HG02759 (cell line): ENCODE measurements around the gene KIFC3.
"Not testable (repeated sequence)": the region's sequence is repeated elsewhere in the genome, so short reads cannot be mapped to it uniquely, and the experiment has no call there.

ENCODE experiments used
- ATAC-seq: cut with Tn5 transposase; IDR thresholded peaks from one replicate; pipeline ENCODE4 v1.9.1; 2021; ENCODE audit warnings: mild to moderate bottlenecking, moderate library complexity; ENCODE audit not compliant: unreplicated experiment

KIFC3 gene, protein sequence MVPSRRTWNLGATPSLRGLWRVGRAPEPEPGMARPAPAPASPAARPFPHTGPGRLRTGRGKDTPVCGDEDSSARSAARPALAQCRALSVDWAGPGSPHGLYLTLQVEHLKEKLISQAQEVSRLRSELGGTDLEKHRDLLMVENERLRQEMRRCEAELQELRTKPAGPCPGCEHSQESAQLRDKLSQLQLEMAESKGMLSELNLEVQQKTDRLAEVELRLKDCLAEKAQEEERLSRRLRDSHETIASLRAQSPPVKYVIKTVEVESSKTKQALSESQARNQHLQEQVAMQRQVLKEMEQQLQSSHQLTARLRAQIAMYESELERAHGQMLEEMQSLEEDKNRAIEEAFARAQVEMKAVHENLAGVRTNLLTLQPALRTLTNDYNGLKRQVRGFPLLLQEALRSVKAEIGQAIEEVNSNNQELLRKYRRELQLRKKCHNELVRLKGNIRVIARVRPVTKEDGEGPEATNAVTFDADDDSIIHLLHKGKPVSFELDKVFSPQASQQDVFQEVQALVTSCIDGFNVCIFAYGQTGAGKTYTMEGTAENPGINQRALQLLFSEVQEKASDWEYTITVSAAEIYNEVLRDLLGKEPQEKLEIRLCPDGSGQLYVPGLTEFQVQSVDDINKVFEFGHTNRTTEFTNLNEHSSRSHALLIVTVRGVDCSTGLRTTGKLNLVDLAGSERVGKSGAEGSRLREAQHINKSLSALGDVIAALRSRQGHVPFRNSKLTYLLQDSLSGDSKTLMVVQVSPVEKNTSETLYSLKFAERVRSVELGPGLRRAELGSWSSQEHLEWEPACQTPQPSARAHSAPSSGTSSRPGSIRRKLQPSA

DNA sequence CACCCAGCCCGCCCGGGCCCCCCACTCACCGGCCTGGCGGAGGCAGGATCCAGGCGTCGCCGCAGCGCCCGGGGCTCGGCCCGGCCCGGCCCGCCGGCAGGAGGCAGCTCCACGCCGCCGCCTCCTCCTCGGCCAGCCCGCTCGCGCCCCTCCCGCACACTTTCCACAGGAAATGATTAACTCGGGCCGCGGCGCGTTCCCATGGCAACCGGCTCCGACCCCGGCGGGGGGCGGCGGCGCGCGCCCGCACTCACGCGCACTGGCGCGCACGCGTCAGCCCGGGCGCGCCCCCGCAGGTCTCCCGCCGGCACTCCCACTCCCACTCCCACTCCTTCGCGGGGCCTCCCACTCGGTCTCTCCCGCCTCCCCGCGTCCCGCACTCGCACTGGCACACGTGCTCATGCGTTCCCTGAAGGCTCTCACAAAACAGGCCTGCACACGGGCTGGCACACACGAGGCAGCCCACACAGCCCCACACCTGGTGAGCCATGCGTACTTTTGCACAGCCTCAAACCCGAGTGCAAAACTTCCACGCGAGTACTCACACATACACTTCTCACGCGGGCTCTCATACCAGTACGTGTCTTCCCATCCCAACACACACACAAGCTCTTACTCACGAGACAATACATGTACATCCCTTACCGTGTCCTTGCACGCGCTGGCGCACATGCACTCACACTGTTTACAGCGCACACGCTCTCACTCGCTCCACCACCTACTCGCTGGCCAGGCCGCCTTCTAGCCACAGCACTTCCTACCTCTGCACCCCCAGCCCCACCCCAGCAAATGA is at the start of gene KIFC3:
Gene KIFC3 (minus strand): TSS at position 151 of the 793 bp plus-strand sequence. CDS start 4,248 bp downstream, outside the sequence.
- ATAC-seq: no peak

DNA sequence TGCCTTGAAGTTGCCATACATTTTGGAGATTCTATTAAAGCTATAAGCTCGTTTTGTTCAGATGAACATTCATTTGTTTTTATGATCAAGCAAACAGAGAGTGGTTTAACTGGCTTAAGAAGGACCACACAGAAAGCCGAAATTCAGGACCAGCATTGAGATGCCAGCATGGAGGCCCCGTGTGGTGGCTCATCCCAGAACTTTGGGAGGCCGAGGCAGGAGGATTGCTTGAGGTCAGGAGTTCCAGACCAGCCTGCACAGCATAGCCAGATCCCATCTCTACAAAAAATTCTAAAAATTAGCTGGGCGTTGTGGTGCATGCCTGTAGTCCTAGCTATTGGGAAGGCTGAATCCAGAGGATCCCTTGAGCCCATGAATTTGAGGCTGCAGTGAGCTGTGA is 45.9 kb upstream of the KIFC3 start:
- no peak for ATAC-seq

DNA sequence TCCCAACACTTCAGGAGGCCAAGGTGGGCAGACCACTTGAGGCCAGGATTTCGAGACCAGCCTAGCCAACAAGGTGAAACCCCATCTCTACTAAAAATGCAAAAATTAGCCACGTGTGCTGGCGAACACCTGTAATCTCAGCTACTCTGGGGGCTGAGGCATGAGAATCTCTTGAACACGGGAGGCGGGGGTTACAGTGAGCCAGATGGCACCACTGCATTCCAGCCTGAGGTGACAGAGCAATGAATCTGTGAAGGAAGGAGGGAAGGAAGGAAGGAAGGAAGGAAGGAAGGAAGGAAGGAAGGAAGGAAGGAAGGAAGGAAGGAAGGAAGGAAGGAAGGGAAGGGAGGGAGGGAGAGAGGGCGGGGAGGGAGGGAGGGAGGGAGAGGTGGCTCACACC is 44.6 kb upstream of the KIFC3 start:
- not testable (repeated sequence) for ATAC-seq

DNA sequence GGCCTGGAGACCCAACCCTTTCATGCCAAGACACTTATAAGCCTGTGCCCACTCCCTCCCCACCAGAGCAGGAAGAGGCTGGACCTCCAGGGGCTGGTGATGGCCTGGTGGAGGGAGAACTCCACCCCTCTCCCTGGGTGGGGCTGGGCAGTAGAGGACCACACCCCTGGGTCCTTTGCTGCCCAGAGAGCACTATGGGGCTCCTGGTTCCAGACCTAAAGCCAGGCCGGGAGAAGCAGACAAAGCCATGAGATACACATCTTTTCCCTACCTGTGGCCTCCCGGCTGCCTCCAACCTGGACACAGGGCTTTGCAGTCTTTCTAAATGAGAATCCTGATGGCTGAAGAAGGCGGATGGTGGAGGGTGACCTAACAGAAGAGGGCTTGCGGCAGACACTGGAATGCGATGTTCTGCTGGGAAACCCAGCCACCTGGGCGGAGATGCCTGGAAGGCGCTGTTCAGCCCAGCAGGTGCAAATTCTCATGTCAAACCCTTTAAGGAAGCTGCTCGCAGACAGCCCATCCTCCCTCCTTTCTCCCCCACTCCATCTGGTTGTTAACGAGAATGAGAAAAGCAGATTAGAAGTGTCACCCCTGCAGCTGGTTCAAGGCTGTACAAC is 43.9 kb upstream of the KIFC3 start:
- no peak for ATAC-seq

DNA sequence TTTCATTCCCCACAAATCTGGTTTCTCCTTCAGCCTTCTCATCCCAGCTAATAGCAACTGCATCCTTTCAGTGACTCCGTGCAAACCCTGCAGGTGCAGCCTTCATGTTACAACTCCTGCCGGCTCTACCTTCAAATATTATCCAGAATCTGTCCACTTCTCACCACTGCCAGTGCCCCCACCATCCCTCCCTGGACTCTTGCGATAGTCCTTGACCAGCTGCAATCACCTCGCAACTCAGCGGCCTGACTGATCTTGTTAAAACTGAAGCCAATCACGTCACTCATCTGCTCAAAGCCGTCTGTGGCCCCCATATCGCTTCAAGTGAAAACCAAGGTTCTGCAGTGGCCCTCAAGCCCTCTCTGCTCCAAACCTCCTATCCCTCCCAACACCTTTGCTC is 42.8 kb upstream of the KIFC3 start:
- ATAC-seq: no peak

DNA sequence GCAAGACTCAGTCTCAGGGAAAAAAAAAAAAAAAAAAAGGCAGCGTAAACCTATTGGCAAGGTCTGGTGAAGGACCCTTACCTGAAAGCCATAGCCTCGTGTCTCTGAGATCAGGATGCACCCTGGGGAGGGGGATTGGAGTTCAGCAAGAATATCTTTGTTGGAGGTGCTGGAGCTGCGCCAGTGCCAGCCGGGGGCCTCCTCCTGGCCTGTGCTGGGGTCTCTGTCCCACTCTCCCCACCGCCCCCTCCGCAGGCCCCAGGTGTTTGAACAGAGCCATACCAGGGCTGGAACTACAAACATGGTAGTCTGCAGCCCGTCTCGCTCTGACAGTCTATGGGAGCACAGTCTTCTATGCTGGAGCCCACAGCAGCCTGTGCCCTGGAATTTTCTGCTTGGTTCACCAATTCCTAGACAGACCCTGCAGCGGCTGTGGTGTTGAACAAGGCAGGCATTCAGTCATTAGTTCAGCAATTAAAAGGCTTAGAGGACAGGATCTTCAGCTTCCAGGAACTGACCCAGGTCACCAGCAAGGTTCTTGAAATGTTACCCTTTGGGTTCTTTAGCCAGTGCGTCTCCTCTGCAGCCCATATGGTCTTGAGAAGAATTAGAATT is 42.2 kb upstream of the KIFC3 start:
- ATAC-seq: no peak

DNA sequence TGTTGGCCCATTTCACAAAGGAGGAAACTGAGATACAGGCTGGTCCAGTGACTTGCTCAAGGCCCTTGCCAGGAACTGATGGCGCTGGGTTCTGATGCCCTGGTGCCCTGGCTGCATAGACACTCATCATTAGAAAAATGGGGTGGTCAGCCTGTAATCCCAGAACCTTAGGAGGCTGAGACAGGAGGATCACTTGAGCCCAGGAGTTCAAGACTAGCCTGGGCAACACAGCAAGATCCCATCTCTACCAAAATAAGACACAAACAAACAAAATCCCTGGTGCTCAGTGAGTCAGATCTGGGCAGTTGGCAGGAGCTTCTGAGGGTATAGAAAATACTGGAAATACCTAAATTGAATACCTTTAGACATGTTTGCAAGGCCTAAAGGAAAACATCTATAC is 41.1 kb upstream of the KIFC3 start:
- ATAC-seq: no peak

DNA sequence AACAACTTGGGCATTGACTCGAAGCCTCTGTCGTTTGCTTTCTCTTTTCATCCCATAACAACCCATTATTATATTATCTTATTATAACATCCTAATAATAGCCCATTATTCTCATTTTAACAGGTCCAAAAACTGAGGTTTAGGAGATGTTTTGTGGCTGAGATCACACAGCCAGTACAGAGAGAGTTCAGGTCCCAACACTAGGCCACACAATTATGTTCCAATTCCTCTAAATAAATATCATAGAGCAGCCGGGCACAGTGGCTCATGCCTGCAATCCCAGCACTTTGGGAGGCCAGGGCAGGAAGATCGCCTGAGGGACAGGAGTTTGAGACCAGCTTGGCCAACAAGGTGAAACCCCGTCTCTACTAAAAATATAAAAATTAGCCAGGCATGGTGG is 40.3 kb upstream of the KIFC3 start:
- ATAC-seq: no peak

DNA sequence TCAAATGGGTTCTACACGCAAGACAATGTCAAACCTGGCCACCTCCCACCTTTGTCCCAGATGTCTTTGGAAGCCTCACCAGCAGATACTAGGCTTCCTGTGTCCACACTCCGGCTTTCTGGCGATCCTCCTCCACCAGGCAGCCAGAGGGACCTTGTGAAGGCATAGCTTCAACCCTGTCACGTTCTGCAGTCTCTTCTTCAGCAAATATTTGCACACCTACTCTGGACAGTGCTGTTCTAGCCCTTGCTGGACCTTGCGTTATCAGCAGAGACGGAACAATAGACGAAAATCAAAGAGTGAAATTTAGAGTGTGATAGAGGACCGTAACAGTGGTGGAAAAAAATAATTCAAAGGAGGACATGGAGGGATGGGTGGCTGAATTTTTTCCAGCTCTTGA is 38.5 kb upstream of the KIFC3 start:
- no peak for ATAC-seq

DNA sequence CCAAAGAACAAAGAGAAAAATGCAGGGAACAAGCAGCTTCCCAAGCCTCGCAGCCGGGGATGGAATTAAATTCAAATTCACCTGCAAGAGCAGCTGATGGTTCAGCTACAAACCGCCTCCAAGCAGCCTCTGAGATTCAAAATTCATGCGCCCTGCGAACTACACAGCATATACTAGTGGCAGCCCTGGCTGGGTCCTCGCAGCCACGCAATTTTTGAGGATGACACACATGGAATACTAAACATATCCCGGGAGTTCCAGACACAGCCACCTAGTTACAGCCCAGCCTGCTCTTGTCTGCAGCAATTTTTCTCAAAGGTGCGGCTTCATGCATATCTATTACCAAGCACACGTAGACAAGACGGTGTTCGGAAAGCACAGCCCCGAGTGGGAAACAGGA is 35.9 kb upstream of the KIFC3 start:
- no peak for ATAC-seq

DNA sequence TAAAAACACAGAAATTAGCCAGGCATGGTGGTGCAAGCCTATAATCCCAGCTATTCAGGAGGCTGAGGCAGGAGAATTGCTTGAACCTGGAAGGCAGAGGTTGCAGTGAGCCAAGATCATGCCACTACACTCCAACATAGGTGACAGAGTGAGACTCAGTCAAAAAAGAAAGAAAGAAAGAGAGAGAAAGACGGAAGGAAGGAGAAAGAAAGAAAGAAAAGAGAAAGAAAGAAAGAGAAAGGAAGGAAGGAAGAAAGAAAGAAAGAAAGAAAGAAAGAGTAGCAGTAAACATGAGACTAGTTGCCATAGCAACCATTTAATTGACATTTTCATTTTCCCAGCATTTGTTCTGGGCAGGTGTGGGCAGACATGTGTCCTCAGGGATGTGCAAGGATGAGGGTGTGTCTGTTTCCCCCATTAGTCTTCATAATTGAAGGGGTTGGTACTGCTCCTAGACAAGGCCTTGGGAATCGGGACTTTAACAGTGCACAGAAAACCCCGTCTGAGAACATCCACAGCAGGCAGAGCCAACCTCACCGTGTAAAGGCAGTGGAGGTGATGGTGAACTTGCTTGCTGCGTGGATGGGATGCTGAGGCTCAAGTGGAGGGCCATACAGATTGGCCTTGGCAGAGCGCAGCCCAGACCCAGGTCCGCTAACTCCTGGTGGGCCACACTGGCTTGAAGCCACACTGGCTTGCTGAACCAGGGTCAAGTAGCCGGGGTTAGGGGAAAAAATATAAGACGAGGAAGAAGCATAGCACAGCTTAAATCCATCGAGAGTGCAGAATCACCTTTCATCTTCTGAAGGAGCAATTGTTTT is 35.2 kb upstream of the KIFC3 start:
- no peak for ATAC-seq

DNA sequence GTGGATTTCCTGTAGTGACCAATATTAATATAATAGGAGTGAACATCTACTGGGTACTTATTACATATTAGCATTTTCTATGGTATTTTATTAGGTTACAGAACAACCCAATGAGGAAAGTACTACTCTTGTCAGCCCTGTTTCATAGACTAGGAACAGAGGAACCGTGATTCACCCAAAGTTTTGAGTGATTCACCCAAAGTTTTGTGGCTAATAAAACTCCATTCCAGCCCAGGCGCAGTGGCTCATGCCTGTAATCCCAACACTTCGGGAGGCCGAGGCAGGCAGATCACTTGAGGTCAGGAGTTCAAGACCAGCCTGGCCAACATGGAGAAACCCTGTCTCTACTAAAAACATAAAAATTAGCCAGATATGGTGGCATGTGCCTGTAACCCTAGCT is 33.1 kb upstream of the KIFC3 start:
- not testable (repeated sequence) for ATAC-seq

DNA sequence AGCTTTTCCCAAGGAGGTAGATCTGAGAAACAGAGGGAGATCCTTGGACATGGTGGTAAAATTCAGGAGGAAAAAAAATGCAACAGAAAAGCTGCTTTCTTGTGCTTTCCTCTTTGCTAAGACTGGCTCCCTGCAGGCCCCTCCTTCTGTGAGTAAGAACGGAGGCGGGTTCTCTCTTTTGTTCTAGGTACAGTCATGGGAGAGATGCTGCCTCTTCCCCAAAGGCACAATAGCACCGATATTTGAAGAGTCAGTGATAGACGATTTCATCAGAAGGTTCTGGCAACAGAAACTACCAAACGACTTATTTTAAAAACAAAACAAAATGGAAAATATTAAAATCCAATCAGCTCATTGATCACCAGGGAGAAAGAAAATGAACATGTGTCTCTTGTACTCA is 32.6 kb upstream of the KIFC3 start:
- ATAC-seq: no peak

DNA sequence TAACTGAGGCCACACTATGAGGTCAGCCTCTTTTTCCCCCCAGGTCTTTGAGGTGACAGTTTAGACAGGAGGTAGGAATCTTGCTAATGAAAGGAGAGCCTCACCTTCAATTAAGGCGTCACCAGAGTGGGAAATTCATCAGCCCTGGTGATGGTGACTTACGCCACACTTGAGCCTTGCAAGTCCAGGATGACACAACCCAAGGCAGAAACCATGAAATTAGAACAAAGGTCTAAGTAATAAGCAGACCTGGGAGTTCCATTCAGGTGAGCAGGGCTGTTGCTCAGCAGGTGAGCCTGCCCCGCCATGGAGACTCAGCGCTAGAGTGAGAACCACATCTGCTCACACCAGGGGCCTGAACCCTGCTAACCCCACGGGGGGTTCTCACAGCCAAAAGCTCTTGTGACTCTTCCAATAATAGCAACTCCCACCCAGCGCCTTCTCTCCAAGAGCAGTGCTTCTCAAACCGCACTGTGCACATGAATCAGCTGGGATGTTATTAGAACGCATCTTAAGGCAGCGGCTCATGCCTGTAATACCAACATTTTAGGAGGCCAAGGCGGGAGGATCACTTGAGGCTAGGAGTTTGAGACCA is 28.7 kb upstream of the KIFC3 start:
- ATAC-seq: no peak

DNA sequence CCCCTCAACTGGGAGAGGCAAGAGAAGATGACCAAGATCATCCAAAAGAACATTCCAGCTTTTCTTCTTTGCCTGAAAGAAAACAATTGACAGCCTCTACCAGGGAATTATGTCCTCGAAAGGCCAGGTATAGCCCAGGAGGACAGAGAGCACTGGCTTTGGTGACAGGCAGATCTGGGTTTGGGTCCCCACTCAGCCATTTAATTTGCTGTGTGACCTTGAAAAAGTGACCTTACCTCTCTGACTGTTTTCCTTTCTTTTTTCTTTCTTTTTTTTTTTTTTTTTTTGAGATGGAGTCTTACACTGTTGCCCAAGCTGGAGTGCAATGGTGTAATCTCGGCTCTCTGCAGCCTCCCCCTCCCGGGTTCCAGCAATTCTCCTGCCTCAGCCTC is 27.7 kb upstream of the KIFC3 start:
- no peak for ATAC-seq

DNA sequence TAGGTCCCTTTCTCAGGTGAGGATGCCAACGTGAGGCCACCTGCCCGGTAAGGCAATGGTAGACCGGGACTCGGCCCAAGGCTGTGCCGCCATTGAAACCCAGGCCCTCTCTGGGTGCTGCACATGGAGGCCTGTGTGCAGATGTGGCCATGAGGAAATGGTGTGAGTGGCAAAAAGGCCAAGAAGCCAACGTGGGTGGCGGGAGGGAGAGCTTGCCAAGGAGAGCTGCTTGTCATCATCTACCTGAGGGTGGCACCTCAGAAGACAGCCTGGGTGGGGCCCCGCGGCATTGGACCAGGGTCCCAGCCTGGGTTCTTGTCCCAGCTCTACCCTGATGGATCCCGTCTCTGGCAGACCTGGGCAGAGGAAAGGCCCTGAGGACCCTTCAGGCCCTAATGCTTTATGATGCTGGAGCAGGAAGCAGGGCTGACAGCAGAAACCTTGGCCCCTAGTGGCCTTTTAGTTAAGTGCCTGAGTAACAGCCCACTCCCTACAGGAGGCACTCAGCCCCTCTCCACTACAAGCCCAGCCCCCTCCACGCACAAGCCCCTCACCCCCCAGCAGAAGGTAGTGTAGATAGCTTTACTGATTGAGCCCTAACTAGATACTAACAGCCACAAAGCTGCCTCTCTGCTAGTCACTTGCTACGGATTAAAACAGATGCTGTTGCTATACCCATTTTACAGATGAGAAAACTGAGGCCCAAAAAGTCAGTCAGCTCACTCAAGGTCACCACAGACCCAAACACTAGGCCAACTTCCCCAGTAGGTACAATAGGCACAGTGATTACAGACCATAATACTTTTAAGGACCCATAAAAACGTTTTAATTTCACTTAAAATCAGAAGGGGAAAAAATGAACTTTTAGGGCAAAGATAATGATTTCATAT is 26.2 kb upstream of the KIFC3 start:
- no peak for ATAC-seq

DNA sequence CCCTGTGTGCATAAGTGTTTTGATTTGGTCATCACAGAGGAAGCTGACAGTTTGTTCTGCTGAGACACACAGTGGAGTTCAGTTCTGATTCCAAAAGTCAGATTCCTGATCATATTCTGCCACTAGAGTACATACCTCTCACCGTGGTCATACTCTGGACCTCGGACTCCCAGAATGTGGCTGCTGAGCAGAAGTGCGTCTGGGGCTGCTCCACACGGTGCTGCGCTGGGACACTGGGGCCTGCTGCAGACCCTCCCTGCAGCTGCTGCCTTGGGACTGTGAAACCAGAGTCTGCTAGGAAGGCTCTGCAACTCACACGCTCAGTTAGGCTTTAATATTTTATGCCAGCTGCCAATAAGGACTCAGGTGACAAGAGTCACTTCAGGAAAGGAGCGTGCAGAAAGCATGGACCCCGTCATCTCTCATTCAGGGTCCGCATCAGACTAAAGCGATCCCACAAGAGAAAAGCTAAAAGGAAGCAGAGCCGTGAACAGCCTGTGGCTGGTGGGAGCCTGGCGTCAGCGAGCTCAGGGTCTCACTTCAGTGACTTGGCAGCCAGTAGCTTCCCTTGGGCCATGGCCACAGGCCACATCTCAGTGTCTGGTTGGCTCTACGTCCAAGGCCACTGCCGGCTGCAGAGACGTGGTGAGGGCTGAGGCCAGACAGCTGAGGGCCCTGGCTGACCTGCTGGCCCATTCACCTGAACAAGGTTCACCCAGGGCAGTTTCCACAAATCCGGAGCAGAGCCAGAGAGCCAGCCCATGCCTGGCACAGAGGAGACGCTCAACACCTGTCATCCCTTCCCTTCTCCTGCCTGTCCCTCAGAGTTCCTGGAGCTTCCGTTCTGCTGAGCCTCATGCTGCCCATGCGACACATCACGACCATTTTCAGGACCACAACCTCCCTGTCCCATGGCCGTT is 24.7 kb upstream of the KIFC3 start:
- no peak for ATAC-seq
